HL-60 (cell line): ENCODE measurements around the gene ATP5PO.

Experiments
- DNase-seq, 2 experiments: peaks; one replicate each; pipeline ENCODE4 v3.0.0-alpha.2; 2010 to 2020; ENCODE audit warnings: low read depth in 1 of 2, low spot score in 1 of 2
- H3K27ac ChIP-seq: fragments of 250-450 bp; sonication (Bioruptor Pico); replicated peaks from 2 replicates; pipeline ENCODE4 v1.5.1; 2020; ENCODE audit warnings: mild to moderate bottlenecking, moderate library complexity
- H3K27me3 ChIP-seq: fragments of 250-450 bp; sonication (Bioruptor Pico); 2 replicates; pipeline ENCODE4 v1.5.1; 2021; ENCODE audit warnings: mild to moderate bottlenecking, moderate library complexity; ENCODE audit not compliant: insufficient read depth, poor library complexity, severe bottlenecking
- H3K4me3 ChIP-seq: replicated peaks from 2 replicates; pipeline ENCODE4 v1.5.1; 2011; ENCODE audit warnings: mild to moderate bottlenecking, control low read depth, low read length; ENCODE audit not compliant: insufficient read depth
- CTCF ChIP-seq: IDR thresholded peaks from one replicate; pipeline ENCODE4 v1.5.1; 2011; ENCODE audit warnings: low read length, control low read depth, inconsistent platforms; ENCODE audit not compliant: insufficient read depth
- GABPA ChIP-seq: IDR thresholded peaks from 2 replicates; pipeline ENCODE4 v1.6.1; 2012; ENCODE audit warnings: low read depth
- POLR2AphosphoS5 ChIP-seq: IDR thresholded peaks from 2 replicates; pipeline ENCODE4 v1.6.1; 2012; ENCODE audit warnings: low read depth
- REST ChIP-seq: IDR thresholded peaks from 2 replicates; pipeline ENCODE4 v1.6.1; 2012; ENCODE audit warnings: low read depth; ENCODE audit not compliant: insufficient replicate concordance
- SPI1 ChIP-seq: IDR thresholded peaks from 2 replicates; pipeline ENCODE4 v1.6.1; 2012; ENCODE audit warnings: low read depth, mild to moderate bottlenecking, borderline replicate concordance

The ATP5PO gene

GRCh38 chr21:33856893-33857527, 58.6 kb downstream of the ATP5PO start:
- H3K27ac ChIP-seq = no peak overlapping the region
- H3K27me3 ChIP-seq = no peaks in the 10 kb centered on the region
- H3K4me3 ChIP-seq = no peak overlapping the region
- no peak for DNase-seq
- TF ChIP-seq REST = no peak
- no peak for TF ChIP-seq CTCF
- TF ChIP-seq POLR2AphosphoS5 = no peak
- no peak for TF ChIP-seq SPI1
- TF ChIP-seq GABPA = no peak

- TF ChIP-seq REST (no peak), GABPA (no peak)
- no peak for DNase-seq
- no peak overlapping the region for H3K4me3 ChIP-seq
- no peak overlapping the region for H3K27ac ChIP-seq
- H3K27me3 ChIP-seq = no peaks in the 10 kb centered on the region
These were observed 60.4 kb downstream of the ATP5PO start for GRCh38 chr21:33855190-33855589.

- Histone ChIP-seq H3K27ac (no peak overlapping the region), H3K27me3 (no peaks in the 10 kb centered on the region), H3K4me3 (no peak overlapping the region)
- no peak for DNase-seq
- no peak for TF ChIP-seq POLR2AphosphoS5
- TF ChIP-seq REST = no peak
- no peak for TF ChIP-seq CTCF
- TF ChIP-seq GABPA = no peak
- no peak for TF ChIP-seq SPI1
These were observed 61.0 kb downstream of the ATP5PO start for GRCh38 chr21:33854604-33855003.
